MM.1S (cell line): ENCODE measurements around the gene TNFRSF9.

ENCODE experiments used
- CTCF ChIP-seq: fragments of 300-600 bp; sonication (generic); IDR thresholded peaks from 2 replicates; pipeline ENCODE4 v1.5.1; 2016; ENCODE audit warnings: antibody characterized with exemption, low read length, mixed read lengths
- EZH2 ChIP-seq: fragments of 300-600 bp; sonication (generic); optimal IDR thresholded peaks from 2 replicates; pipeline ENCODE3; 2017; ENCODE audit warnings: low read depth, mild to moderate bottlenecking, antibody characterized with exemption, low read length, mixed read lengths
- EZH2phosphoT487 ChIP-seq: fragments of 300-600 bp; sonication (generic); IDR thresholded peaks from 2 replicates; pipeline ENCODE4 v1.6.1; 2018; ENCODE audit warnings: antibody characterized with exemption, low read length

GRCh38 chr1:7871136-7871535 is 69.5 kb downstream of the TNFRSF9 start:
- no peak for TF ChIP-seq EZH2phosphoT487
- no peak for TF ChIP-seq CTCF
- no peak for TF ChIP-seq EZH2
